Stimulated activated CD8-positive, alpha-beta memory T cell treated with anti-CD3 and anti-CD28 coated beads, Interleukin-4, amount 100 ng/mL, for 4 hours (primary cell): ENCODE measurements around the gene KCNQ1OT1.

Experiments used
- DNase-seq, 2 donors: peaks; one replicate each; pipeline ENCODE4 v3.0.0-alpha.2; 2020; ENCODE audit warnings: low read depth in 2 of 2, low spot score in 1 of 2

The KCNQ1OT1 gene

GRCh38 chr11:2561696-2562581 is 137.9 kb downstream of the KCNQ1OT1 start:
- no peak for DNase-seq

GRCh38 chr11:2559527-2560311 is 140.1 kb downstream of the KCNQ1OT1 start:
- no peak for DNase-seq

GRCh38 chr11:2558861-2559526 is 140.8 kb downstream of the KCNQ1OT1 start:
- DNase-seq = no peak

GRCh38 chr11:2558397-2558796 is 141.4 kb downstream of the KCNQ1OT1 start:
- DNase-seq = no peak
